Neural cell (in vitro differentiated cells): ENCODE data around the gene DNAH17. TPM values are rescaled to one million over a fixed set of nuclear protein-coding genes. Genes with fewer than 3 reads are reported as not detected.

Experiments used
- H2AFZ ChIP-seq: fragments of 200-600, 300-800 bp; sonication (generic), shearing (Covaris generic); 2 replicates; pipeline ENCODE4 v1.6.0; 2014; ENCODE audit warnings: low read depth, mild to moderate bottlenecking, antibody characterized with exemption, low read length, moderate library complexity
- H3F3A ChIP-seq: fragments of 200-600 bp; shearing (Covaris generic); 2 replicates; pipeline ENCODE4 v1.6.1; 2016; ENCODE audit warnings: mild to moderate bottlenecking, moderate library complexity, mixed read lengths, antibody characterized with exemption, low read length; ENCODE audit not compliant: insufficient read depth, poor library complexity, severe bottlenecking
- H3K27ac ChIP-seq: fragments of 200-600, 300-800 bp; sonication (generic), shearing (Covaris generic); 2 replicates; pipeline ENCODE4 v1.5.1; 2014; ENCODE audit warnings: mild to moderate bottlenecking, low read length, moderate library complexity
- H3K27me3 ChIP-seq: fragments of 300-800, 200-600 bp; sonication (generic), shearing (Covaris generic); 2 replicates; pipeline ENCODE4 v1.6.0; 2014; ENCODE audit warnings: mild to moderate bottlenecking, low read depth, low read length, moderate library complexity; ENCODE audit not compliant: insufficient read depth
- H3K36me3 ChIP-seq: fragments of 300-800, 200-600 bp; sonication (generic), shearing (Covaris generic); 2 replicates; pipeline ENCODE4 v1.5.1; 2014; ENCODE audit warnings: mild to moderate bottlenecking, antibody characterized with exemption, low read length, moderate library complexity; ENCODE audit not compliant: insufficient read depth
- H3K4me2 ChIP-seq: fragments of 300-800, 200-600 bp; sonication (generic), shearing (Covaris generic); 2 replicates; pipeline ENCODE4 v1.6.0; 2014; ENCODE audit warnings: mild to moderate bottlenecking, low read length
- H3K4me3 ChIP-seq: fragments of 300-800, 200-600 bp; sonication (generic), shearing (Covaris generic); 2 replicates; pipeline ENCODE4 v1.5.1; 2014; ENCODE audit warnings: mild to moderate bottlenecking, low read length, moderate library complexity
- H3K79me2 ChIP-seq: fragments of 200-600 bp; shearing (Covaris generic); replicated peaks from 2 replicates; pipeline ENCODE4 v1.6.0; 2014; ENCODE audit warnings: mild to moderate bottlenecking, low read length, moderate library complexity; ENCODE audit not compliant: insufficient read depth
- H3K9ac ChIP-seq: fragments of 300-800, 200-600 bp; sonication (generic), shearing (Covaris generic); 2 replicates; pipeline ENCODE4 v1.6.1; 2016; ENCODE audit warnings: mild to moderate bottlenecking, low read length, mixed read lengths
- H3K9me2 ChIP-seq: fragments of 200-600 bp; shearing (Covaris generic); 2 replicates; pipeline ENCODE4 v1.6.1; 2016; ENCODE audit warnings: mild to moderate bottlenecking, low read length, mixed read lengths; ENCODE audit not compliant: insufficient read depth
- H3K9me3 ChIP-seq: fragments of 200-600, 300-800 bp; sonication (generic), shearing (Covaris generic); 2 replicates; pipeline ENCODE4 v1.6.1; 2016; ENCODE audit warnings: mild to moderate bottlenecking, mixed run types, low read length, moderate library complexity, mixed read lengths
- H4K20me1 ChIP-seq: fragments of 200-600 bp; shearing (Covaris generic); 2 replicates; pipeline ENCODE4 v1.6.1; 2016; ENCODE audit warnings: mild to moderate bottlenecking, mixed run types; ENCODE audit not compliant: insufficient read depth
- EP300 ChIP-seq: fragments of 450-650 bp; conservative IDR thresholded peaks from 2 replicates; pipeline ENCODE4 v1.6.1; 2014; ENCODE audit warnings: antibody characterized with exemption, mild to moderate bottlenecking, moderate library complexity; ENCODE audit not compliant: poor library complexity, severe bottlenecking
- EZH2 ChIP-seq: fragments of 200-600, 300-800 bp; shearing (Covaris generic), sonication (generic); IDR thresholded peaks from 2 replicates; pipeline ENCODE4 v1.6.1; 2014; ENCODE audit warnings: antibody characterized with exemption, low read length, borderline replicate concordance, mild to moderate bottlenecking; ENCODE audit not compliant: insufficient read depth, poor library complexity, severe bottlenecking
- MXI1 ChIP-seq: fragments of 450-650 bp; conservative IDR thresholded peaks from 2 replicates; pipeline ENCODE4 v1.6.1; 2014; ENCODE audit warnings: antibody characterized with exemption, mild to moderate bottlenecking; ENCODE audit not compliant: poor library complexity, severe bottlenecking
- POLR2AphosphoS5 ChIP-seq: IDR thresholded peaks from 2 replicates; pipeline ENCODE4 v1.6.1; 2012
- RAD21 ChIP-seq: fragments of 450-650 bp; conservative IDR thresholded peaks from 2 replicates; pipeline ENCODE4 v1.6.1; 2014; ENCODE audit warnings: antibody characterized with exemption, mild to moderate bottlenecking, moderate library complexity
- SMC3 ChIP-seq: fragments of 450-650 bp; conservative IDR thresholded peaks from 2 replicates; pipeline ENCODE4 v1.6.1; 2014; ENCODE audit warnings: antibody characterized with exemption, mild to moderate bottlenecking, moderate library complexity; ENCODE audit not compliant: poor library complexity
- TAF1 ChIP-seq: IDR thresholded peaks from 2 replicates; pipeline ENCODE4 v1.6.1; 2012; ENCODE audit warnings: low read depth
- polyA plus RNA-seq: library from polyadenylated mRNA; depleted of rRNA; stranded (reverse); fragments of >200 nt; gene quantifications from 2 replicates; pipeline ENCODE4 v1.2.3, GENCODE V29; 2014
- TF ChIP-seq, protein P1 (sequence below): IDR thresholded peaks from 2 replicates; pipeline ENCODE4 v1.6.1; 2012; ENCODE audit warnings: borderline replicate concordance
- TF ChIP-seq, protein P2 (sequence below): fragments of 450-650 bp; IDR thresholded peaks from 2 replicates; pipeline ENCODE4 v1.5.1; 2014; ENCODE audit warnings: antibody characterized with exemption, mild to moderate bottlenecking, moderate library complexity; ENCODE audit not compliant: poor library complexity, severe bottlenecking

Gene DNAH17
- polyA plus RNA-seq, 1 donor from 2014 or later: not detected

DNA sequence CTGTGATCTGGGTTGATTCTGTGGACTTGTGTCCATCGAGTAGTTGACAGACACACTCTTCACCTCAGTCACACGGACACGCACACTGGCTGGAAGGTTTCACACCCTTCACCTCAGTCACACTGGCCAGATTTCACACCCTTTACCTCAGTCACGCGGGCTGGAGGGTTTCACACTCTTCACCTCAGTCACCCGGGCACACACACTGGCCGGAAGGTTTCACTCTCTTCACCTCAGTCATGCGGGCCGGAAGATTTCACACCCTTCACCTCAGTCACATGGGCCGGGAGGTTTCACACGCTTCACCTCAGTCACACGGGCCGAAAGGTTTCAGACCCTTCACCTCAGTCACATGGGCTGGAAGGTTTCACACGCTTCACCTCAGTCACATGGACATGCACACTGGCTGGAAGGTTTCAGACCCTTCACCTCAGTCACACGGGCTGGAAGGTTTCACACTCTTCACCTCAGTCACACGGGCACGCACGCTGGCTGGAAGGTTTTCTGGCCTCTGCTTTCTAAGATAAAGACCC is 102.5 kb downstream of the DNAH17 start:
- H3K36me3 ChIP-seq: no peaks in the 10 kb centered on the region
- H3K4me3 ChIP-seq: no peak overlapping the region
- H3K27ac ChIP-seq: no peak overlapping the region
- no peaks in the 10 kb centered on the region for H3K9me2 ChIP-seq
- H3K9ac ChIP-seq: no peak overlapping the region
- no peaks in the 10 kb centered on the region for H3F3A ChIP-seq
- H3K79me2 ChIP-seq: no peaks in the 10 kb centered on the region
- H2AFZ ChIP-seq: no peak overlapping the region
- H3K9me3 ChIP-seq: no peaks in the 10 kb centered on the region
- H4K20me1 ChIP-seq: no peaks in the 10 kb centered on the region
- H3K27me3 ChIP-seq: no peaks in the 10 kb centered on the region
- H3K4me2 ChIP-seq: no peak overlapping the region
- TF ChIP-seq TAF1: no peak

DNA sequence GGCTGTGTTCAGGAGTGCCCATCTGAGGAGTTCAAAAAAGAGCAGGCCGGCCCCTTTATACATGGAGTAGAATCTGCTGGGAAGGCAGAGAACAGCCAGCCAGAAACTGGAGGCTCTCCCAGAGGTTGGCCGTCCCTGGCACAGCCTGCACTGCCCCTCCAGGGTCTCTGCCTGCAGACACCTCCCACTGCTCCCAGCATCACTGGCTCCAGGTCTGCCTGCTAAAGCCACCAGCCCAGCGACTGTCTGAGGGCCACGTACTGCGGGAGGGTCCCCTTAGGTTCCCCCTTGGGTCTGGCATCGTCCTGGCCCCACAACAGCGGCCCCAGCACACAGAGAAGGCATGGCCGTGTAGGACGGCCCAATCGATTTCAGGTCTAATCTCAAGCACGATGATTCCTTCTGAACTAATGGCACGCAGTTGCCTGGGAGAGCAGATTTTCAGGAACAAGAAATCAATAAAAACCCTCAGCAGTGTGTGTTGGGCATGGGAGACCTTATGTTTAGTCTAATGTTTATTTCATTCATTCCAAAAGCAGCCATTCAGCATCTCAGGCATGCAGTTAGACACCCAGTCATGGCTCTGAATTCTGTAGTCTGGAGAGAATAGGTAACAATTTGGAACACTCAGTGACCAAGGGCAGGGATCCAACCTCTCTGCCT is 103.1 kb downstream of the DNAH17 start:
- Histone ChIP-seq H3K9ac (no peak overlapping the region), H3K27ac (no peak overlapping the region), H3K4me3 (no peak overlapping the region), H3K9me2 (no peaks in the 10 kb centered on the region), H3K9me3 (no peaks in the 10 kb centered on the region), H3K27me3 (no peaks in the 10 kb centered on the region), H3K4me2 (no peak overlapping the region), H2AFZ (no peak overlapping the region), H4K20me1 (no peaks in the 10 kb centered on the region), H3K79me2 (no peaks in the 10 kb centered on the region), H3F3A (no peaks in the 10 kb centered on the region), H3K36me3 (no peaks in the 10 kb centered on the region)
- no peak for TF ChIP-seq POLR2AphosphoS5
- TF ChIP-seq EZH2: no peak
- TF ChIP-seq SMC3: no peak
- TF ChIP-seq, protein P1, sequence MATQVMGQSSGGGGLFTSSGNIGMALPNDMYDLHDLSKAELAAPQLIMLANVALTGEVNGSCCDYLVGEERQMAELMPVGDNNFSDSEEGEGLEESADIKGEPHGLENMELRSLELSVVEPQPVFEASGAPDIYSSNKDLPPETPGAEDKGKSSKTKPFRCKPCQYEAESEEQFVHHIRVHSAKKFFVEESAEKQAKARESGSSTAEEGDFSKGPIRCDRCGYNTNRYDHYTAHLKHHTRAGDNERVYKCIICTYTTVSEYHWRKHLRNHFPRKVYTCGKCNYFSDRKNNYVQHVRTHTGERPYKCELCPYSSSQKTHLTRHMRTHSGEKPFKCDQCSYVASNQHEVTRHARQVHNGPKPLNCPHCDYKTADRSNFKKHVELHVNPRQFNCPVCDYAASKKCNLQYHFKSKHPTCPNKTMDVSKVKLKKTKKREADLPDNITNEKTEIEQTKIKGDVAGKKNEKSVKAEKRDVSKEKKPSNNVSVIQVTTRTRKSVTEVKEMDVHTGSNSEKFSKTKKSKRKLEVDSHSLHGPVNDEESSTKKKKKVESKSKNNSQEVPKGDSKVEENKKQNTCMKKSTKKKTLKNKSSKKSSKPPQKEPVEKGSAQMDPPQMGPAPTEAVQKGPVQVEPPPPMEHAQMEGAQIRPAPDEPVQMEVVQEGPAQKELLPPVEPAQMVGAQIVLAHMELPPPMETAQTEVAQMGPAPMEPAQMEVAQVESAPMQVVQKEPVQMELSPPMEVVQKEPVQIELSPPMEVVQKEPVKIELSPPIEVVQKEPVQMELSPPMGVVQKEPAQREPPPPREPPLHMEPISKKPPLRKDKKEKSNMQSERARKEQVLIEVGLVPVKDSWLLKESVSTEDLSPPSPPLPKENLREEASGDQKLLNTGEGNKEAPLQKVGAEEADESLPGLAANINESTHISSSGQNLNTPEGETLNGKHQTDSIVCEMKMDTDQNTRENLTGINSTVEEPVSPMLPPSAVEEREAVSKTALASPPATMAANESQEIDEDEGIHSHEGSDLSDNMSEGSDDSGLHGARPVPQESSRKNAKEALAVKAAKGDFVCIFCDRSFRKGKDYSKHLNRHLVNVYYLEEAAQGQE: no peak
- no peak for TF ChIP-seq RAD21
- no peak for TF ChIP-seq EP300
- no peak for TF ChIP-seq TAF1
- TF ChIP-seq MXI1: no peak
- TF ChIP-seq, protein P2, sequence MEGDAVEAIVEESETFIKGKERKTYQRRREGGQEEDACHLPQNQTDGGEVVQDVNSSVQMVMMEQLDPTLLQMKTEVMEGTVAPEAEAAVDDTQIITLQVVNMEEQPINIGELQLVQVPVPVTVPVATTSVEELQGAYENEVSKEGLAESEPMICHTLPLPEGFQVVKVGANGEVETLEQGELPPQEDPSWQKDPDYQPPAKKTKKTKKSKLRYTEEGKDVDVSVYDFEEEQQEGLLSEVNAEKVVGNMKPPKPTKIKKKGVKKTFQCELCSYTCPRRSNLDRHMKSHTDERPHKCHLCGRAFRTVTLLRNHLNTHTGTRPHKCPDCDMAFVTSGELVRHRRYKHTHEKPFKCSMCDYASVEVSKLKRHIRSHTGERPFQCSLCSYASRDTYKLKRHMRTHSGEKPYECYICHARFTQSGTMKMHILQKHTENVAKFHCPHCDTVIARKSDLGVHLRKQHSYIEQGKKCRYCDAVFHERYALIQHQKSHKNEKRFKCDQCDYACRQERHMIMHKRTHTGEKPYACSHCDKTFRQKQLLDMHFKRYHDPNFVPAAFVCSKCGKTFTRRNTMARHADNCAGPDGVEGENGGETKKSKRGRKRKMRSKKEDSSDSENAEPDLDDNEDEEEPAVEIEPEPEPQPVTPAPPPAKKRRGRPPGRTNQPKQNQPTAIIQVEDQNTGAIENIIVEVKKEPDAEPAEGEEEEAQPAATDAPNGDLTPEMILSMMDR: no peak
